T-helper 2 cell treated with Interferon-gamma antibody and Interleukin-4, amounts not matched to agents 5 μg/mL and 100 μg/mL, for 36 hours (primary cell): ENCODE measurements around the gene KLF7.

Experiments
- DNase-seq: peaks from one replicate; pipeline ENCODE4 v3.0.0; 2021; ENCODE audit warnings: low spot score
- H3K27ac Mint-ChIP-seq: one replicate; pipeline ENCODE4 v1.8.0; 2021; ENCODE audit warnings: mild to moderate bottlenecking, mixed read lengths
- H3K27me3 Mint-ChIP-seq: one replicate; pipeline ENCODE4 v1.8.0; 2021; ENCODE audit warnings: low read depth, mixed read lengths
- H3K36me3 Mint-ChIP-seq: one replicate; pipeline ENCODE4 v1.8.0; 2021; ENCODE audit warnings: low read depth, mixed read lengths
- H3K4me1 Mint-ChIP-seq: one replicate; pipeline ENCODE4 v1.8.0; 2021; ENCODE audit warnings: low read depth, mixed read lengths
- H3K4me3 Mint-ChIP-seq: one replicate; pipeline ENCODE4 v1.8.0; 2022; ENCODE audit warnings: mild to moderate bottlenecking, moderate library complexity, mixed read lengths
- H3K9me3 Mint-ChIP-seq: one replicate; pipeline ENCODE4 v1.8.0; 2021; ENCODE audit warnings: mixed read lengths

KLF7 gene

DNA sequence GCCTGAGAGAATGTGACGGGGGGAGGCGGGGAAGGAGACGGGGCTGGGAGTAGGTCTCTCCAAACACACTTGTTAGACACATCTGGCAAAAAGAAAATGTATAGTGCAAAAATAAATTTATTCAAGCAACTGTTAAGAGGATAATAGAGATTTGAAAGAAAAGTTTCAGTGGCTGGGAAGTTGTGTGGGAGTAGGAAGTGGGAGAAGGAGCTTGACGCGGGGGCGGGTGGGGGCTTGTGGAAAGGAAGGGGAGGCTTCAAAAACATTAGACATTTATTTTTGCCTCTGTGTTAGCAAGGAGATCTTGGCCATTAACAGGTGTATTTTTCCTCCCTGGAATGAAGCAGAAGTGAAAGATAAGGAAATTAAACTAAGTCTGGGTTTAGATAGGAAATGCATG lies 90.3 kb downstream of the KLF7 start:
- H3K4me1 Mint-ChIP-seq: peaks cover 32% of the 10 kb centered on the region
- no peak for DNase-seq
- no peak overlapping the region for H3K27ac Mint-ChIP-seq
- H3K36me3 Mint-ChIP-seq: peaks cover 16% of the 10 kb centered on the region
- H3K27me3 Mint-ChIP-seq: no peaks in the 10 kb centered on the region
- H3K4me3 Mint-ChIP-seq: no peak overlapping the region
- no peaks in the 10 kb centered on the region for H3K9me3 Mint-ChIP-seq

DNA sequence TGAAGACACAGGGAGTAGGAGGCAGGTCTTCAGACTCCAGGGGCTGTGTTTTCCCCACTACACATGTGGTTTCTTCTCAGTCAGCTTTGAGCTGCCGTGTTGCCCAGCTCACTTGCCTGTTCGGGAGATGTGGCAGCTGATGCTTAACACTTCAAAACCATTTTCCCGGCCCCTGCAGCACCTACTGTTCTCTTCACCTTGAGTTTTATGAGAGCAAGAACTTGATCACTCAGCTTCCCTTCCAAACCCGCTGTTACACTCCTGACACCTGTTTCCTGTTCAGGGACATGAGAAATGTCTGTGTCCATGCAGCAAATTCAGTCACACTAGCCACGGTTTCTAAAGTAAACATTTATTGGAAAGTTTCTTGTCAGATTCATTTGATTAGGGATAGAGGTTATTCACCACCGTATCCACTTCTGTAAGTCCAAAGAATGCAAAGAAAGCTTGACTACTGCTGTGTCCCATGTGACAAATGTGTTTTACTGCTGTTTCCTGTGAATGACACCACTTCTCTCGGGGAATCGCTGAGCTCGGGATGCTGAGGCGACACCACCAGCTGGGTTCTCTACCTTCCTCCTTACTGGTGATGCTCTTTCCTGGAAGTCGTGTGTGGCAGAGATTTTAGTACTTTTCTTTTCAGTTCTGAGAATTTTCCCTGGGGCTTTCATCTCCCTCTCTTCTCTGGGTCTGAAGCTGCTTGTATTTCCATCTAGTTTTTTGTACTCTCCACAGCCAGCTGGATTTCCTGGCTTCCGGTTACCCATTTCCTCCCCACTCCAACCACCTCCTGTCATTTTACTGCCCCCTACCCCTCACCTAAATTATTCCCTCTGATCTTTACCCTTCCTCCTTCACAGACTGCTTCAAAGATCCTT lies 91.7 kb downstream of the KLF7 start:
- peak; percentile 44 for DNase-seq
- H3K4me3 Mint-ChIP-seq: peak overlapping the region; percentile 67

DNA sequence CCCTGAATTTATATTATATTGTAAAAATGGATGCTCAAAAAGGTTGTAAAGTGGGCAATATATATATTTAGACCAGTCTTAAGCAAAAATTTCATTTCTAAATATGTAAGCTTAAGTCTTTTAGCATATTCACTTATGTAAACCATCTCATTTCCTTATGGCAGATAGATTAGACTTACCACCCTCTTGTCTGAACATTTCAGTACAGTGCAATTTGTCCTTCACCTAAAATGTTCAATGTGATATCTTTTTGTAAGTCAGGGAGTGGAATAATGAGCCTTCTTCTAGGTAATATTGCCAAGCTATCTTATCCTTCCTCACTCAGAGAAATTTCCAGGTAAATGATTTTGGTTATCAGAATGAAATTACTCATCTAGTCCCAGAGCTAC lies 92.3 kb downstream of the KLF7 start:
- Mint-ChIP-seq H3K4me3 (peak overlapping the region; percentile 67), H3K27ac (peak overlapping the region; percentile 78), H3K9me3 (no peaks in the 10 kb centered on the region), H3K4me1 (peaks cover 34% of the 10 kb centered on the region), H3K36me3 (peaks cover 3% of the 10 kb centered on the region), H3K27me3 (no peaks in the 10 kb centered on the region)
- no peak for DNase-seq

More for the DNA sequence above, 91.7 kb downstream of the KLF7 start:
- H3K27me3 Mint-ChIP-seq: no peaks in the 10 kb centered on the region
- peaks cover 3% of the 10 kb centered on the region for H3K36me3 Mint-ChIP-seq
- no peaks in the 10 kb centered on the region for H3K9me3 Mint-ChIP-seq
- peaks cover 34% of the 10 kb centered on the region for H3K4me1 Mint-ChIP-seq
- peak overlapping the region; percentile 78 for H3K27ac Mint-ChIP-seq

DNA sequence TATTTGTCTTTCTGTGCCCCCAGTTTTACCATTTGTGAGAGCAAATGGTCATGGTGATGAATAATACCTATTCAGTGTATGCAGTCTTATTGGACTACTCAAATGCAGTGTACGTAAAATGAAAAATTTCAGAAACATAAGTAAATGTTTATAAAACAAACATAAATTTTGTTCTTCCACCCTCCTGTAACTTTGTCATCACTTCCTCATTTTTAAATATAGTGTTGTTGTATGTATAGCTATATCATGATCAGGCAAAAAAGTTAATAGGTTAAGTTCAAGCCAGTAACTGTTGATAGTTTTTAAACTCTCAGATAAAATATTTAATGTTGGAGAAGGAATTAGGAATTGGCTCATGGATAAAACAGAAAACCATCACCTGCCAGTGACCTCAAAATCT lies 93.2 kb downstream of the KLF7 start:
- Mint-ChIP-seq H3K27me3 (no peaks in the 10 kb centered on the region), H3K36me3 (peaks cover 3% of the 10 kb centered on the region), H3K4me3 (no peak overlapping the region)

DNA sequence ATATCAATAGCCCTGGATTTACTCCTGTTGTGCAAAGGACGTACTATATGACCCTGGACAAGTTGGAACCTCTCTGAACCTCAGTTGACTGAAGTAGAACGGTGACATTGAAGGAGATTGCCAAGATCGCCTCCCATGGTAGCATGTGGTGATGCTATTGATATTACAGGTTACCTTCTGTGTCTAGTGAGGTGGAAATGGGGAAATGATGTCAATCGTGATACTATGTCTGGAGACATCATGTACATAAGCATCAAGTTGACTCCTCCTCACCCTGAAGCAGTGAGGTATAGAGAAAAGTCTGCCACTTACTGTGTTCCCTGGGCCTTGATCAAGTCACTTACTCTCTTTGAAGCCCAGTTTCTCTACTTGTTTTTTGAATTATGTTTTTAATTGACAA lies 93.9 kb downstream of the KLF7 start:
- Mint-ChIP-seq H3K4me3 (no peak overlapping the region), H3K27me3 (no peaks in the 10 kb centered on the region), H3K27ac (no peak overlapping the region), H3K36me3 (peaks cover 1% of the 10 kb centered on the region), H3K4me1 (peaks cover 34% of the 10 kb centered on the region), H3K9me3 (no peaks in the 10 kb centered on the region)
- no peak for DNase-seq

More for the DNA sequence above, 93.2 kb downstream of the KLF7 start:
- Mint-ChIP-seq H3K9me3 (no peaks in the 10 kb centered on the region), H3K27ac (no peak overlapping the region), H3K4me1 (peaks cover 36% of the 10 kb centered on the region)
- DNase-seq: no peak

DNA sequence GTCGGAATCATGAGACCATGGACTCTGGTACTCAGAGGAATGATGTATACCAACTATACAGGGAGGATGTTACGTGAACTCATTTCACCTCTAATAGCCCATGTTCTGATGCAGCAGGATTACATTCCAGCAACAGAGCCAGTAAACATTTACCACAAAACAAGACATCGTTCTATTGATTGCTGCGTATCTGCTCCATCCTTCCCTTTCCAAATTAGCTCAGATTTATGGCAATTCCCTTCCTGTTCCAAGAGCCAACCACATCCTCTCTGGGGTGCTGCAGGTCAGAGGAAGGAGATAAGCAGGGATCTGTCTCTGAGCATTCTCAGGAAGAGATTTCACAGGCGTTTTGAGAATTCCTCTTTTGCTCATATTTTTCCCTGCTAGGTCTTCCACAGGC lies 98.3 kb downstream of the KLF7 start:
- no peaks in the 10 kb centered on the region for H3K9me3 Mint-ChIP-seq

DNA sequence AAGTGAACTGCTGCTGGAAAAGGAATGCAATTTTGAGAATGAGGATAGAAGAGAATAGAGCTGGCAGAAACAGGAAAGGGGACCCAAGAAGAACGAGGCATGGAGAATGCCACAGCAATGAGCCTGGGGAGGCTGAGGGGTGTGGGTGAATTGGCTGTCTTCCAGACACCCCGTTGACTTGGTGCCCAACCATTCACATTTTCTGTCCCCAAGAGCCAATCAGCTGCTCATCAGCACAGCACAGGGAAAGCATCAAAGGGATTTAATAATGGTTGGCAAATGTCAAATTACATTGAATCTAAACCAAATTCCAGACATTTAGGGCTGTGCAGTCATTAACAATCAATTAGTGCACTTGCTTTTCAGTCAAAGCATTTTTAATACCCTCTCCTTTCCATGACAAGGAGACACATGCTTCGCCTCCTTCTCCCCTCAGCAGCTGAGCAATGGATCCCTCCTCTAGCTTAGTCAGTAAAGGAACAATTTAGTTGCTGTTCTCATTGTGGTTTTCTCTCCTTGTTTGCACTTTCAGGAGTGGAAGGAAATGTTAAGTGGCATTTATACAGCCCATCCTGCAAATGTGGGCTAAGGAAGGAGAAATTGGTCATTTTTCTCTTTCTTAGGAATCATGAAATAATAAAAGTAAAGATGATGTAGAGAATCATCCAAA lies 98.8 kb downstream of the KLF7 start:
- Mint-ChIP-seq H3K36me3 (no peaks in the 10 kb centered on the region), H3K4me3 (no peak overlapping the region), H3K27me3 (peaks cover 3% of the 10 kb centered on the region), H3K4me1 (peaks cover 5% of the 10 kb centered on the region), H3K27ac (no peak overlapping the region), H3K9me3 (no peaks in the 10 kb centered on the region)
- no peak for DNase-seq

More for the DNA sequence above, 98.3 kb downstream of the KLF7 start:
- no peaks in the 10 kb centered on the region for H3K27me3 Mint-ChIP-seq
- no peak for DNase-seq
- H3K36me3 Mint-ChIP-seq: no peaks in the 10 kb centered on the region
- H3K4me3 Mint-ChIP-seq: no peak overlapping the region
- H3K27ac Mint-ChIP-seq: no peak overlapping the region
- peaks cover 4% of the 10 kb centered on the region for H3K4me1 Mint-ChIP-seq

DNA sequence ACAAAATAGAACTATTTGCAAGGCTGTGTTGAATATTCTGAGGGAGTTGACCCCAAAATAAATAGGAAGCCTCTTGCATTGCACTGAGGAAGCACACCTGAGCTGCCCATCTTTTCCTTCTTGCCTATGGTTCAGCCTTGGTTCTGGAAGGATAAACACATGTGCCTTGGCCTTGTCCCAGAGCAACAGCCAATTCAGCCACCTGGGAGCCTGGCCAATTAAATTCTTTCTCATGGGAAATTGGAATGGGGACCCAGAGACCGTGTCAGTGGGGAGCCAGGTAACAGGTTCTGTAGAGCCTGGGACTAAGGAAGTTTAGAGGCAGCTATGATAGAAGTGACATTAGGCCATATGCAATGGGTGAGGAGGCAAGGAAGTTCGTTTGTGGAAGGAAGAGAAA lies 99.6 kb downstream of the KLF7 start:
- Mint-ChIP-seq H3K4me3 (no peak overlapping the region), H3K27me3 (peaks cover 3% of the 10 kb centered on the region), H3K9me3 (no peaks in the 10 kb centered on the region), H3K4me1 (peaks cover 5% of the 10 kb centered on the region), H3K27ac (no peak overlapping the region), H3K36me3 (no peaks in the 10 kb centered on the region)
- DNase-seq: no peak

DNA sequence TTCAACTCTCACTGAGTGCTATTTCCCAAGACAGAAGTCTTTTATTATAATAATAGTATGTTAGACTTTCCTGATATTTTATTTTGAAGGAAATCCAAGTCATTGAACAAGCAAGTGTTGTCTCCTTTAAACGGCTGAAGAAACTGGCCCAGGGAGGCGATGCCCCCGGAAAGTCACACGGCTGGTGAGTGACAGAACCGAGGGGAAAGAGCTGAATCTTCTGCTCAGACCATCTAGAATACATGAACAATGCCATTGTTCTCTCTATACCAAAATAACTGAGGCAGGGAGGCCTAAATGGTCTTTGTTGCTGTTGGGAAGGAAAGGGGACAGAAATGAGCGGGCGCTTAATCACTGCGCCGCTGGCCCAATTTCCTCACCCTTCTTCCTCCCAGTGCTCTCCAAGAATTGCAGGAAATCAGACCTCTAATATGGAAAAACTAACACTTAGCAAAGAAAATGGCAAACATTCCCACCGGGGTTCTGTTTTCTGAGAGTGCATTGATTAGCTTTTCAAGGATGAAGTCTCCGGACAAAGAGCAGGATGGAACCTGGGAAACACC lies 101.5 kb downstream of the KLF7 start:
- Mint-ChIP-seq H3K4me1 (peaks cover 3% of the 10 kb centered on the region), H3K9me3 (no peaks in the 10 kb centered on the region), H3K27ac (no peak overlapping the region), H3K36me3 (no peaks in the 10 kb centered on the region), H3K27me3 (peaks cover 7% of the 10 kb centered on the region), H3K4me3 (no peak overlapping the region)
- no peak for DNase-seq

DNA sequence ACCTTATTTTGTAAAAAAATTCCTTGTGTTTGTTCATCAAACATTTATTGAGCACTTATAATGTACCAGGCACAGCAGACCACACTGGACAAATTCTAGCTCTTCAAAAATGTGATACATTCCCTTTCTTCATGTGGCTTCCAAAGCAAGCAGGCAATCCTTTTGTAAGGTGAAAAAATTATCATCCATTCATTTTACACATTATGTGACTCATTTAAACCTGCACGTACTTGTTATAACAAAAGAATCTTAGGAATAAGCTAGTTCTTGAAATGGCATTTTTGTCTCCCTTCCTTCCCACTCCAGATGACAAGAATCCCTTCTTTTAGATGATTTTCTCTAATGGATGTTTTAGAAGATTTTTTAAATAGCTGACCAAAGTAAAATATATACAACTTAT lies 104.6 kb downstream of the KLF7 start:
- H3K4me3 Mint-ChIP-seq: no peak overlapping the region
- no peak overlapping the region for H3K27ac Mint-ChIP-seq
- no peaks in the 10 kb centered on the region for H3K36me3 Mint-ChIP-seq
- no peaks in the 10 kb centered on the region for H3K9me3 Mint-ChIP-seq
- no peak for DNase-seq
- peaks cover 25% of the 10 kb centered on the region for H3K27me3 Mint-ChIP-seq
- peaks cover 1% of the 10 kb centered on the region for H3K4me1 Mint-ChIP-seq

DNA sequence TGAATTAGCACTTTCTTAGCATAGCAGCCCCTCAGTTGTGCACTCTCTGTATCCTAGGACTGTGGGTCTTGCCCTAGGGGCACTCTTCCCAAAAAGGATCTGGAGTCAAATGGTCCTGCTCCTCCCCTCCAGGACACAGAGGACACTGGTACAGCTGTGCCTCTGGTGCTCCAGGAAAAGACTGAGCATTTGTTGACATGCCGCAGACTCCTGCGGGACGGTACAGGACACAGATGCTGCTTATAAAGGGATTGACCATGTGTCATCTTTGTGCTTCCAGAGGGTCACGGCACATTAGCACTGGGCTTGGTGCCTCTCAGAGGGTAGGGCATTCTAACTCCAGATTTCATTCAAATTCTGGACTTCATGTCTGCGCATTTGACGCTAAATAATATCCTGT lies 110.5 kb downstream of the KLF7 start:
- no peak overlapping the region for H3K4me3 Mint-ChIP-seq
- DNase-seq: no peak
- H3K9me3 Mint-ChIP-seq: no peaks in the 10 kb centered on the region
- no peaks in the 10 kb centered on the region for H3K36me3 Mint-ChIP-seq
- H3K27ac Mint-ChIP-seq: no peak overlapping the region
- peaks cover 23% of the 10 kb centered on the region for H3K27me3 Mint-ChIP-seq
- no peaks in the 10 kb centered on the region for H3K4me1 Mint-ChIP-seq

DNA sequence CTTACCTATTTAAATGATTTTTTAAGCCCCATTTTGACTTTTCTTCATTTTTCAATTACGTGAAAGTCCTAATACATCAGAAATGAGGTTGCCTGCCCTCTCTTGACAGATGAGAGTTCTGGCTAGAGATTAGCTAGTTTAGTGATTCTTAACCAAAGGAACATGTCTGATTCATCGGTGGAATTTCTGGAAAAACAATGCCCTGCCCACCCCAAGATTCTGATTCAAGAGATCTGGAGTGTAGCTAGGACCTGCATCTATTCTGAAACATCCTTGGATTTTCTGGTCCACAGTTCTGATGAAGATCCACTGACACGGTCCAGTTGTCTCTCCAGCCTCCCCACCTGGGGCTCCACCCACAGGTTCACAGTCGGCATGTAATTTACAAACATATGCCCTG lies 111.2 kb downstream of the KLF7 start:
- no peak for DNase-seq
- no peak overlapping the region for H3K4me3 Mint-ChIP-seq
- H3K36me3 Mint-ChIP-seq: no peaks in the 10 kb centered on the region
- no peaks in the 10 kb centered on the region for H3K9me3 Mint-ChIP-seq
- no peaks in the 10 kb centered on the region for H3K4me1 Mint-ChIP-seq
- H3K27me3 Mint-ChIP-seq: peaks cover 23% of the 10 kb centered on the region
- H3K27ac Mint-ChIP-seq: no peak overlapping the region

DNA sequence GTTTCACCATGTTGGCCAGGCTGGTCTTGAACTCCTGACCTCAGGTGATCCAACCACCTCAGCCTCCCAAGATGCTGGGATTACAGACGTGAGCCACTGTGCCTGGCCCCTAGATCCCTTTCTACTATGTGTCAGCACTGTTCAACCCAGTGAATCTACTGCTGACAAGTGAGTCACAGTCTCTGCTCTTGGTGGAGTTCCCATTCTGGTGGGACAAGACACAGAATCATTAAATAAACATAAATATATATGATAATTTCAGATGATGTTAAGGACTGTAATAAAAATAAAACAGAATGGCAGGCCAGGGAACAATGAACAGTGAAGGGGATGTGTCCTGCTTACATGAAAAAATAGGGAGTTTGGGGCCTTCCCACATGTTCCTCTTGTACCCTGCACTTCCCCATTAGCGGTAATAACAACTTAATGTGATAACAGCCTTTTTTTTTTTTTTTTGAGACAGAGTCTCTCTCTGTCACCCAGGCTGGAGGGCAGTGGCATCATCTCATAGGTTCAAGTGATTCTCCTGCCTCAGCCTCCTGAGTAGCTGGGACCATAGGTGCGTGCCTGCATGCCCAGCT lies 114.3 kb downstream of the KLF7 start:
- H3K9me3 Mint-ChIP-seq: no peaks in the 10 kb centered on the region
- DNase-seq: no peak
- no peak overlapping the region for H3K4me3 Mint-ChIP-seq
- no peak overlapping the region for H3K27ac Mint-ChIP-seq
- peaks cover 7% of the 10 kb centered on the region for H3K4me1 Mint-ChIP-seq
- H3K27me3 Mint-ChIP-seq: peaks cover 7% of the 10 kb centered on the region
- H3K36me3 Mint-ChIP-seq: no peaks in the 10 kb centered on the region

DNA sequence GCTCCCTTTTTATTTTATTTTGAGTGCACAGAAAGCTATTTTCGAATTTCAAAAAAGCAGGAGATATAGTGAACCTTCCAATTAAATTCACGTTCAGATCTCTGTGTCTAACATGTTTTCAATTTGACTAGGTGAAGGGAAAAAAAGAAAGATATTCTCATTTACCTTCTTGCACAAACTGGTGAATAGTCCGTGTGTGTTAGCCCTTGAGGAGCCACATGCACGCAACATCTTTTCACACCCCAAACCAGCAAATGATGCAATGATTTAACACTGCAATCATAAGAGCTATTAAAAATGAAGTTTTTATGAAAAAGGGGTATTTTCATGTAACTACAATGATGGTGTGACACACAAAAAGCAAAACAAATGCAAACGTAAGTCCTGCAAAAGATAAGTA lies 116.6 kb downstream of the KLF7 start:
- Mint-ChIP-seq H3K27me3 (peaks cover 5% of the 10 kb centered on the region), H3K36me3 (no peaks in the 10 kb centered on the region), H3K9me3 (no peaks in the 10 kb centered on the region), H3K4me3 (no peak overlapping the region), H3K27ac (no peak overlapping the region), H3K4me1 (peaks cover 11% of the 10 kb centered on the region)
- DNase-seq: no peak
